Esophagus squamous epithelium (tissue), 5 donors: ENCODE measurements around the gene GRK5. TPM values are rescaled to one million over a fixed set of nuclear protein-coding genes. Genes with fewer than 3 reads are reported as not detected.
A peak's percentile ranks its signal among the peaks of the same experiment; 100 is the strongest.

Experiments used
- DNase-seq: peaks from one replicate; lab custom pipeline; 2025; lab: John Stamatoyannopoulos, UW
- H3K27ac ChIP-seq, 4 donors: fragments of 200-600 bp; sonication (generic); one replicate each; pipeline ENCODE4 v1.5.1; 2016 to 2019; ENCODE audit warnings: mild to moderate bottlenecking in 1 of 4
- H3K27me3 ChIP-seq, 4 donors: fragments of 200-600 bp; sonication (generic); 1 replicate in 3 of 4; 2 replicates in 1 of 4; pipeline versions ENCODE4 v1.5.1 to v1.6.0; 2017 to 2021; ENCODE audit warnings: antibody characterized with exemption in 1 of 4
- H3K36me3 ChIP-seq, 3 donors: fragments of 200-600 bp; sonication (generic); one replicate each; pipeline ENCODE4 v1.5.1; 2016 to 2019
- H3K4me1 ChIP-seq, 3 donors: fragments of 200-600 bp; sonication (generic); one replicate each; pipeline ENCODE4 v1.5.1; 2017 to 2019
- H3K4me3 ChIP-seq, 4 donors: fragments of 200-600 bp; sonication (generic); 1 replicate in 3 of 4; 2 replicates in 1 of 4; pipeline ENCODE4 v1.5.1; 2016 to 2019; ENCODE audit warnings: mild to moderate bottlenecking in 2 of 4, moderate library complexity in 1 of 4
- H3K9me3 ChIP-seq, 3 donors: fragments of 200-600 bp; sonication (generic); one replicate each; pipeline ENCODE4 v1.5.1; 2016 to 2019
- CTCF ChIP-seq, 6 experiments: fragments of 450-650 bp in 4 of 6; fragments of 200-600 bp in 2 of 6; sonication (generic) in 2 of 6; IDR thresholded peaks; one replicate each; pipeline ENCODE4 v1.5.1; 2016 to 2019; ENCODE audit warnings: antibody characterized with exemption in 6 of 6, mild to moderate bottlenecking in 4 of 6, moderate library complexity in 4 of 6
- POLR2A ChIP-seq, 4 donors: fragments of 450-650 bp; IDR thresholded peaks; one replicate each; pipeline ENCODE4 v1.6.1; 2017; ENCODE audit warnings: antibody characterized with exemption in 4 of 4, mild to moderate bottlenecking in 4 of 4, moderate library complexity in 3 of 4
- WGBS, 2 donors: methylation state at CpG; one replicate each; pipeline ENCODE4 v1.1.5; 2018; 5-methylcytosine and 5-hydroxymethylcytosine counted together
- intact Hi-C: fragments of 100-400 bp; cut with DNase I; formaldehyde crosslinking; loops from one replicate; pipeline ENCODE4 v1.15.0; 2022
- total RNA-seq, 4 donors: library from RNA; depleted of rRNA; stranded (reverse); fragments of >200 nt; gene quantifications; one replicate each; pipeline ENCODE4 v1.1.0, GENCODE V29; 2016
- donor health status: DM: yes; HTN: yes; CAD: no.

GRK5 gene
- total RNA-seq, 4 donors from 2014 or later, result 2.4 to 18.9 (median 6.3) TPM

GRCh38 chr10:119418362-119418761 is 211.0 kb downstream of the GRK5 start:
- intact Hi-C loops, result loop anchor here (5.0 kb wide), 1 partner anchor 211 kb away; the partner anchor contains the start of gene GRK5
- Histone ChIP-seq H3K4me1 (peaks cover 0 to 43% (median 16%) of the 10 kb centered on the region in 3 donors), H3K9me3 (no peaks in the 10 kb centered on the region), H3K27me3 (no peaks in the 10 kb centered on the region), H3K4me3 (no peak overlapping the region), H3K27ac (no peak overlapping the region), H3K36me3 (peaks cover 0 to 5% (median 0%) of the 10 kb centered on the region in 3 donors)
- TF ChIP-seq POLR2A (IDR thresholded peaks at IDR 0.05) (no peak), CTCF (IDR thresholded peaks at IDR 0.05) (no peak)
- whole genome bisulfite sequencing, 2 donors, result 55 to 88% methylated on average over 2 to 3 of the region's 4 CpGs
- no peak for DNase-seq

GRCh38 chr10:119419931-119420330 is 212.6 kb downstream of the GRK5 start:
- peaks cover 0 to 10% (median 0%) of the 10 kb centered on the region in 3 donors for H3K36me3 ChIP-seq
- peak overlapping the region in 1 of 4 donors; percentile 10 for H3K27ac ChIP-seq
- TF ChIP-seq POLR2A (IDR thresholded peaks at IDR 0.05) (no peak), CTCF (IDR thresholded peaks at IDR 0.05) (no peak)
- no peaks in the 10 kb centered on the region for H3K9me3 ChIP-seq
- WGBS, 2 donors, result 100% methylated on average over 1 to 2 of the region's 2 CpGs
- H3K4me3 ChIP-seq, result no peak overlapping the region
- H3K4me1 ChIP-seq, result peaks cover 0 to 37% (median 11%) of the 10 kb centered on the region in 3 donors
- DNase-seq, result no peak
- no peaks in the 10 kb centered on the region for H3K27me3 ChIP-seq
- intact Hi-C loops, result loop anchor here (5.0 to 10.0 kb wide), 2 partner anchors 213 to 285 kb away; partner anchors contain the start of gene GRK5

GRCh38 chr10:119420950-119421875 is 213.8 kb downstream of the GRK5 start:
- intact Hi-C loops, result loop anchor here (10.0 kb wide), 1 partner anchor 286 kb away; no protein-coding TSS in a partner anchor

GRCh38 chr10:119421891-119422681 is 214.7 kb downstream of the GRK5 start:
- peaks cover 0 to 27% (median 0%) of the 10 kb centered on the region in 3 donors for H3K36me3 ChIP-seq
- no peaks in the 10 kb centered on the region for H3K9me3 ChIP-seq
- no peak overlapping the region for H3K4me3 ChIP-seq
- H3K4me1 ChIP-seq, result peaks cover 0 to 32% (median 7%) of the 10 kb centered on the region in 3 donors
- intact Hi-C loops, result loop anchor here (10.0 kb wide), 1 partner anchor 287 kb away; no protein-coding TSS in a partner anchor
- WGBS, 2 donors, result 64 to 71% methylated on average over 9 of the region's 11 CpGs
- no peaks in the 10 kb centered on the region for H3K27me3 ChIP-seq
- H3K27ac ChIP-seq, result peak overlapping the region in 3 of 4 donors; percentile 35 to 61 (median 44)
- TF ChIP-seq CTCF (IDR thresholded peaks at IDR 0.05) (no peak), POLR2A (IDR thresholded peaks at IDR 0.05) (no peak)
- no peak for DNase-seq

More at GRCh38 chr10:119420950-119421875, 213.8 kb downstream of the GRK5 start:
- no peaks in the 10 kb centered on the region for H3K9me3 ChIP-seq
- H3K27ac ChIP-seq, result peak overlapping the region in 3 of 4 donors; percentile 35 to 61 (median 44)
- H3K4me3 ChIP-seq, result no peak overlapping the region
- peaks cover 0 to 32% (median 7%) of the 10 kb centered on the region in 3 donors for H3K4me1 ChIP-seq
- TF ChIP-seq CTCF (IDR thresholded peaks at IDR 0.05), result no peak
- TF ChIP-seq POLR2A (IDR thresholded peaks at IDR 0.05), result no peak
- 61 to 77% methylated on average over 7 to 8 of the region's 13 CpGs for WGBS, 2 donors
- DNase-seq, result no peak
- peaks cover 0 to 18% (median 0%) of the 10 kb centered on the region in 3 donors for H3K36me3 ChIP-seq
- H3K27me3 ChIP-seq, result no peaks in the 10 kb centered on the region
